Right lobe of liver (tissue), 4 donors: ENCODE measurements around the gene EARS2.

ENCODE experiments used
- POLR2A ChIP-seq: fragments of 450-650 bp; IDR thresholded peaks from one replicate; pipeline ENCODE4 v1.6.1; 2017; ENCODE audit warnings: antibody characterized with exemption, mild to moderate bottlenecking
- TF ChIP-seq, protein P1 (sequence below), 4 donors: fragments of 200-600 bp in 3 of 4; fragments of 450-650 bp in 1 of 4; IDR thresholded peaks; one replicate each; pipeline versions ENCODE4 v1.5.1 to v1.8.0; 2016 to 2022; ENCODE audit warnings: antibody characterized with exemption in 4 of 4, mild to moderate bottlenecking in 2 of 4
- donor health status: DM: no; HTN: no; CAD: no.
- donor health status: DM: no; HTN: no; CAD: no.
- donor health status: DM: no; HTN: yes; CAD: no.

DNA sequence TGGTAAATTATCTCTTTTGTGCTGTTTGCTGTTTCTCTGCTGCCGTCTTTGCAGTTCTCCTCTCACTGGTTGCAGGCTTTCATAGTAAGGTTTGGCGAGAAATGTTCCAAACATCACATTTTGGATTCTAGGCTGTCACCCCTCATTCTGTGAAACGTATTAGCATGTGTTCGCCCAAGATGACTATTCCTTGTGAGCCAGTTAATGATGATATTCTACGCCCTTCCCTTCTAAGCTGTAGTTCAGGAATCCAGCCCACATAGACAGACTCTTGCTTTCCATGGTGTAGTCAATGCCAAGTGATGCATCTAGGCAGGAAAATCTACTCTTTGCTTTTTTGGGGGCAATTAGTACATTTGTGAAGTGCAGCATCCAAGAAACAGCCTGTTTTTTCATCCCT, 14.7 kb upstream of the EARS2 start:
- TF ChIP-seq, protein P1, sequence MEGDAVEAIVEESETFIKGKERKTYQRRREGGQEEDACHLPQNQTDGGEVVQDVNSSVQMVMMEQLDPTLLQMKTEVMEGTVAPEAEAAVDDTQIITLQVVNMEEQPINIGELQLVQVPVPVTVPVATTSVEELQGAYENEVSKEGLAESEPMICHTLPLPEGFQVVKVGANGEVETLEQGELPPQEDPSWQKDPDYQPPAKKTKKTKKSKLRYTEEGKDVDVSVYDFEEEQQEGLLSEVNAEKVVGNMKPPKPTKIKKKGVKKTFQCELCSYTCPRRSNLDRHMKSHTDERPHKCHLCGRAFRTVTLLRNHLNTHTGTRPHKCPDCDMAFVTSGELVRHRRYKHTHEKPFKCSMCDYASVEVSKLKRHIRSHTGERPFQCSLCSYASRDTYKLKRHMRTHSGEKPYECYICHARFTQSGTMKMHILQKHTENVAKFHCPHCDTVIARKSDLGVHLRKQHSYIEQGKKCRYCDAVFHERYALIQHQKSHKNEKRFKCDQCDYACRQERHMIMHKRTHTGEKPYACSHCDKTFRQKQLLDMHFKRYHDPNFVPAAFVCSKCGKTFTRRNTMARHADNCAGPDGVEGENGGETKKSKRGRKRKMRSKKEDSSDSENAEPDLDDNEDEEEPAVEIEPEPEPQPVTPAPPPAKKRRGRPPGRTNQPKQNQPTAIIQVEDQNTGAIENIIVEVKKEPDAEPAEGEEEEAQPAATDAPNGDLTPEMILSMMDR (IDR thresholded peaks at IDR 0.05): no peak
- TF ChIP-seq POLR2A: no peak
